ENCODE measurements around the gene PRSS33.
A peak's percentile ranks its signal among the peaks of the same experiment; 100 is the strongest.

Gene PRSS33

DNA sequence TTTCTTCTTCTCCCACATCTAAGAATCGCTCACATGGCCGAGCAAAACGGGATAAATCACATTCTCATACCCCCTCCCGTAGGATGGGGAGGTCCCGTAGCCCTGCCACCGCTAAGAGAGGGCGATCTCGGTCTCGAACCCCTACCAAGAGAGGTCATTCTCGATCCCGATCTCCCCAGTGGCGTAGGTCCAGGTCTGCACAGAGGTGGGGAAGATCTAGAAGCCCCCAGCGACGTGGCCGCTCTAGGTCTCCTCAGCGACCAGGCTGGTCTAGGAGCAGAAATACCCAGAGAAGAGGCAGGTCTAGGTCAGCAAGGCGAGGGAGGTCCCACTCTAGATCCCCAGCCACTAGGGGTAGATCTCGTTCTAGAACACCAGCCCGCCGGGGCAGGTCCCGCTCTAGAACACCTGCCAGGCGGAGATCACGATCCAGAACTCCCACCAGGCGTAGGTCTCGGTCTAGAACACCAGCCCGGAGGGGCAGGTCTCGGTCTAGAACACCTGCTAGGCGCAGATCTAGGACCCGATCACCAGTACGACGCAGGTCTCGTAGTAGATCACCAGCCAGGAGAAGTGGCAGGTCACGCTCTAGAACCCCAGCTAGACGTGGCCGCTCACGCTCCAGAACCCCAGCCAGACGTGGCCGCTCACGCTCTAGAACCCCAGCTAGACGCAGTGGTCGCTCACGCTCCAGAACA is 25.3 kb downstream of the PRSS33 start:
- DNase-seq = no peak

DNA sequence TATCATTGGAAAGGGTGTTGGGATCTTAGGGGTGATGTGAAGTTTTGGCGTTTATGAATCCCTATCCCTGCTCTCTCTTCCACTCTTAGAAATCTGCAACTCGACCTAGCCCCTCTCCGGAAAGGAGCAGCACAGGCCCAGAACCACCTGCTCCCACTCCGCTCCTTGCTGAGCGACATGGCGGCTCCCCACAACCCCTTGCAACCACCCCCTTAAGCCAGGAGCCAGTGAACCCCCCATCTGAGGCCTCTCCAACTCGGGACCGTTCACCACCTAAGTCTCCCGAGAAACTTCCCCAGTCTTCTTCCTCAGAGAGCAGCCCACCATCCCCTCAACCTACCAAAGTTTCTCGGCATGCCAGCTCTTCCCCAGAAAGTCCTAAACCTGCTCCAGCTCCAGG is 25.9 kb downstream of the PRSS33 start:
- DNase-seq = no peak

DNA sequence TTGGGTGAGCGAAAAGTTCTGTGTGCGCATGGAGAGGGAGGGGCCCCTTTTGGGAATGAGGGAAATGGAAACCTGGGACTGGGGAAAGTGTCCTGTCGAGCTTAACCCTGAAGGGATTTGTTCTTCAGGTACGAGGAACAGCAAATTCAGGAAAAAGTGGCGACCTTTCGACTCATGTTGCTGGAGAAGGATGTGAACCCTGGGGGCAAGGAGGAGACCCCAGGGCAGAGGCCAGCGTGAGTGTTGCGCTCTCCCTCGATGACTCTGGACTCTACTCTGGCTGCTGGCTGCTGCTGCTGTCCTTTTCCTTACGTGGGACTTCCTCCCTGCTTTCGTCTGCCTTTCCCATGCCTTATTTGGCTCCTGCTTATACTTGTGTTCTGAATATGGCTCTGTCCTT is 30.0 kb downstream of the PRSS33 start:
- no peak for DNase-seq

DNA sequence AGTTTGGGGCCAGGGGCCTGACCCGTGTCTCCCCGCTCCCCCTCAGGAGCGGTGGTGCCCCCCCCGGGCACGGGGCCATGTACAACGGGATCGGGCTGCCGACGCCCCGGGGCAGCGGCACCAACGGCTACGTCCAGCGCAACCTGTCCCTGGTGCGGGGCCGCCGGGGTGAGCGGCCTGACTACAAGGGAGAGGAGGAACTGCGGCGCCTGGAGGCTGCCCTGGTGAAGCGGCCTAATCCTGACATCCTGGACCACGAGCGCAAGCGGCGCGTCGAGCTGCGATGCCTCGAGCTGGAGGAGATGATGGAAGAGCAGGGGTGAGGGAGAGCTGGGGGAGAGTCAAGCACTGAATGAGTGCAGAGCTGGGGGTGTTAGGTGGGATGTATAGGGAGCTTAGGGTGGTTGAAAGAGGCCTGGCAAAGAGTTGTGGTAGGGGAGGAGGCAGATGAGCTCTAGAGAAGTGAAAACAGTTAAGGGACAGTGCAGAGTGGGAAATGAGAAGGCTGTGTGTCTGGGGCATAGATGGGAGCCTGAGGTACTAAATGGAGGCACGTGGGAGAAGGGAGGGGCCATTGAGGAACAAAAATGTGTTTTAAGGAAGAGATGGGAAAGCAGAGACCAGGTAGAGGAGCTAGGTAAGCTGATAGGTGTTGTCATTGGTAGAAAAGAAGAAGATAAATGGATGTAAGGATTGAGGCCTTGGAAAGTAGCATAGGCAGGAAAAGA is 30.9 kb downstream of the PRSS33 start:
- DNase-seq = no peak

- no peak for DNase-seq
These were observed 32.2 kb downstream of the PRSS33 start for GRCh38 chr16:2755158-2755557.

GRCh38 chr16:2753733-2754020 is 33.7 kb downstream of the PRSS33 start:
- peak; percentile 14 for DNase-seq

DNA sequence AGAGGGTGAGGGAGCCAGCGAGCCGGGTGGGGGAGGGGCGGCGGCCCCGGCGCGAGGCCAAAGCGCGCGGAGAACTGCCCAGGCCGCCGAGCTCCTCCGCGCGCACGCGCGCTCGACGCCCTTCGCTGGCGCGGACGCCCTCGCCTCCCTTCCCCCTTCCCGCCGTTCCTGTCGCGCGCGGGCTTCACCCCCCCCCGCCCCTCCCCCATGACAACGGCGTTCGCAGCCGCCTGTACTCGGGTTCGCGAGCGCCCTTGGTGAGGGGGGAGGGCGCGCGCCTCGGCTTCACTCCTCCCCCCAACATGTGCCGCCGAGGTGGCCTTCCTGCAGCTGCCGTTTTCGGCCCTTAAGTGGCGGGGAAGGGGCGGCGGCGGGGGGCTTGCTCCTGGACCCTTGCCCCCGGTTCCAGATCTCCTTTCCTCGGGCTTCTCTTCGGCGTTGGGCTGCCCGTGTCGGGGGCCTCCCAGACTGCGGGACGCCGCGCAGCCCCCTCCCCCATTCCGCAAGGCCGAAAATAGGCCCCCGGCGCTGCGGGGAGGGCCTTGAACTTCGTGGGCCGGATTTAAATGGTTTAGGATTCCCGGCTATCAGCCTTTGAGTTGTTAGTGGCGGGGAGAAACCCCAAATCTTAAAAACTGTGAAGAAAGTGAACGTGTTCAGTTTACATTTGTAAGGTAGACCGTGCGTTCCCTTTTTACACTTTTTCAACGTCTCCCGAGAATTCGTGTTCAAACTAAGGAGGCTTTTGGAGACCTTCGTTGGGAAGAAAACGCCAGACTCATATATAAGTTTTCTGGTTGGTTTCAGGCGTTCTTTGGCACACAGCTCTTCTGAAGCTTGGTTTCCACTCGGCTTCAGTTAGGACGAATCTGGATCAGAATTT is 34.3 kb downstream of the PRSS33 start:
- peak; percentile 90 for DNase-seq

DNA sequence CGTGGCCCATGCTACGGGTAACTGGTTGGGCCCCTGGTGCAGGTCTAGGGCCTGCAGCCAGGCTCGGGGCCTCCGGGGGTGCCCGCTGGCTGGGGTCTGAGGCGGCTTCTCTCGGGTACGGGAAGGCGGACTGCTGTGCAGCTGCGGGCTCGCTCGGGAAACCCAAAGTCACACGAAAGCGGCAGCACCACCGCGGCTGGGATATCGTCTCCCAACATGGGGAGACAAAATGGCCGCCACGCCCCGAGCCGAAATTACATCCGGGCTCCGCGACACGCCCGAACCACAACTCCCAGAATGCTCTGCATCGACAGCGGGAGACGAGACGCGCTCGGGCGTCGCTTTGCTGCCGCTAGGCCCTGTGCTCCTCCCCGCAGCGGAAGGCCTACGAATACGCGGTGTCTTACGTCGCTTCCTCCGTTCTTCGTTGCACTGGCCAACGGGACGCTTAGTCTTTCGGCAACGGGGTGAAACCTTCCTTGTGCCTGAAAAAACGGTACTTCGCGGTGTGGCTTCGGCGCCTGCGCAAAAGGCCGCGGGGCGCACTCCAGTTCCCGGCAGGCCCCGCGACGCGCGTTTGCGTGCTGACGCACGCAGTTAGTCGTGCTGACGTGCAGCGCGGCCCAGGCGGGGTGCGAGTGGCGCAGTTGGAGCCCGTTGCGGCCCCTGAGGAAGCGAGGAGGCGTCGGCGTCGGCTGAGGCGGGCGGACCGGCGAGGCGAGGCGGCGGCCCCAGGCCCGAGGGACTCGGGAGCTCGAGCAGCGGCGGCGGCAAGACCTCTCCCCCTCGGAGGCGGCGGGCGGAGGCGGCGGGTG is 35.1 kb downstream of the PRSS33 start, which contains the start of gene SRRM2:
SRRM2 (plus strand) TSS at position 604 of the 815 bp plus-strand sequence. CDS start 3,727 bp downstream, outside the sequence.
- DNase-seq = peak; percentile 98

DNA sequence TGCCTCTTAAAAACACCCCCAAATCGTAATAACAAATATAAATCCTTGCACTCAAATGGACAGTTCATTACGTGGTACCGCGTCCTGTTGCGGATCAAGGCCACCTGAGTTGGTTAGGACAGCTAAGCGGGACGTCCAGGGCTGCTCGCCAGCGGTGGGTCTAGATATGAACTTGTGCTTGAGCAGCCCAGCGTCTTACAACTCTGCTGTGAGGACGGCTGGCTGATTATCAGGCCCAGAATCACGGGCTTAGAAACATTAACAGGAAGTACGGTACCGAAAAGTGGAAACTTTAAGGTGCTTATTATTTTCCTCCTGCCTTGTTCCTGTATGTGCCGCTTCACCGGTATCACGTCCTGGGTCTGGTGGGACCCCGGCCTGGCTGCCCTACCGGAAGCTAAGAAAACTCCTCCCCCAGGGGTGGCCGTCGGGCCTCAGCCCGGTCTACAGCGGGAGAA is 35.8 kb downstream of the PRSS33 start:
- no peak for DNase-seq

- DNase-seq = no peak
These were observed 37.4 kb downstream of the PRSS33 start for GRCh38 chr16:2749936-2750335.

DNA sequence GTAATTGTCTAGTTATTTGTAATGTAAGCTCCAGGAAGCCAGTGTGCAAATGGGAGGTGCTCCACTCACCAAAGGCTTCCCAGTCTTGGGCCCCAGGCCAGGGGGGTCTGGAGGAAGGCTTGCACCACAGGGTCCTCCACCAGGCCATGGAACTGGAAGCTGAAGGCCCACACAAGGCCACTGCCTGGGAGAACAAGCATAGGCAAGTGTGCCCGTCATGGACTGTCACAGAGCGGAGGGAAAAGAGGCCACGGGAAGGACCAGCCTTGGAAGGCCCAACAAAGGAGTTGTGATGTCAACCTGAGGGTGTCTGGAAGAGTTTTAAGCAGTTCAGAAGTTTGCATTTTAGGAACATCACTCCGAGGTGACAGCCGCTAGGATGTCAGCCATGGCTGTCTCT is 37.9 kb downstream of the PRSS33 start:
- DNase-seq = no peak

DNA sequence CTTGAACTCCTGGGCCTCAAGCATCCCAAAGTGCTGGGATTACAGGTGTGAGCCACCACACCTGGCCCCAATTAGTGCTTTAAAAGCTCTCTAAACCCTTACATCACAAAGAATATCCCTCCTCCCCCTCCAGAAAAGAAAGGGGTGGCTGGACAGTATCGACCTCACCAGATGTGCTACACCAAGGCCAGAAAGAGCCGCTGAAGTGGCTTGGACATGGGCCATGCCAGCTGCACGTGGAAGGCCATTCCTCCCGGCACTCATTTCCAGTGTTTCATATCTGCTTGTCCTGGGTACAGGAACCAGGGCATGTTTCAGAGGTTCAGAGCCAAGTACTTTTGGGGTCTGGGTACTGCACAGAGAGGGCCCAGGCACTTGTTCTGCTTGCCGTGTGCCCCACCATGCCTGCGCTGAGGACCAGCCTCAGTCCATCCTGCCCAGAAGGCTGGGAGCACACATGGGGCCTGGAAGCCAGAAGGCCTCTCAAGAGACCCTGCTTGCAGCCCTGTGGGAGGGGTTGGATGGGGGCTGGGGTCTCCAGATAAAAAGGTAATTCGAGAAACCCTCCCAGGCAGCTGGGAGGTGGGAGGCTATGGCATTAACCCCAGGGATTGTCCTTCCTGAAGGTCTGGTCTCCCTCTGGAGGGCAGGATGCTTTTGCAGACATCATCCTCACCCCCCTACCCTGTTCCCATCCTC is 38.5 kb downstream of the PRSS33 start:
- DNase-seq = no peak

- DNase-seq = no peak
These were observed 41.4 kb downstream of the PRSS33 start for GRCh38 chr16:2745961-2746360.

- no peak for DNase-seq
These were observed 42.1 kb downstream of the PRSS33 start for GRCh38 chr16:2745116-2745890.

- DNase-seq = no peak
These were observed 42.6 kb downstream of the PRSS33 start for GRCh38 chr16:2744711-2745110.

- DNase-seq = no peak
These were observed 44.2 kb downstream of the PRSS33 start for GRCh38 chr16:2743007-2743810.

- DNase-seq = no peak
These were observed 44.9 kb downstream of the PRSS33 start for GRCh38 chr16:2742323-2743006.

GRCh38 chr16:2741168-2741567 is 46.2 kb downstream of the PRSS33 start:
- DNase-seq = no peak

DNA sequence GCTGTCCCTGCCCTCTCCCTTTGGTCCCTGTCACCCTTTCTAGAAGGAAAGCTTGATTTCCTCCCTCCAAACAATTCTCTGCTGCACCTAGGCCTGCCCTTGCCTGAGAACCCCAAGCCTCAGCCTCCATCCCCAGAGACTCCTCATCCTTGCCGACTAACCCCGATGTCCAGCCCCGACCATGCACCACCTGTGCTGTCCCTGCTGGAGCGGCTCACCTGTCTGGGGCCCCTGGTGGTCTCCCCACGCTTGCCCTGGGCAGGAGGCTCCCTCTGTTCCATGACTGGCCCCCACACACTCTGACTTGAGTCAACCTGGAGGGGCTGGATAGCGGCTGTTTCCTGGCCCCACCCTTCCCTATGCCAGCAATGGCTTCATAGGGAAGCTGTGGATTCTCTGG is 46.9 kb downstream of the PRSS33 start:
- DNase-seq = no peak
